ENCODE data around the gene SCARF1.

DNA sequence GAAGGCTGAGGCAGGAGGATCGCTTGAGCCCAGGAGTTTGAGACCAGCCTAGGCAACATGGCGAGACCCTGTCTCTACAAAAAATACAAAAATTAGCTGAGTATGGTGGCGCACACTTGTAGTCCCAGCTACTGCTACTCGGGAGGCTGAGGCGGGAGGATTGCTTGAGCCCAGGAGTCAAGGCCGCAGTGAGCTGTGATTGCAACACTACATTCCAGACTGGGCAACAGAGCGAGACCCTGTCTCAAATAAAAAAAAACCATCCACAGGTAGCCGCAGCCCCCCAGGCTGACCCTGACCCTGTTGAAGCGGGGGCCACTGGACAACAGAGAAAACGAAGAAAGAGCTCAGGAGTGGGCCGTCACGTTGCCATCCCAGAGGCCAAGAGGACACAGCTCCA, 20.9 kb downstream of the SCARF1 start:
- no peak for TF ChIP-seq EZH2phosphoT487 (IDR thresholded peaks at IDR 0.05; ENCODE audit: borderline replicate concordance, low read length)
- TF ChIP-seq, protein P1, sequence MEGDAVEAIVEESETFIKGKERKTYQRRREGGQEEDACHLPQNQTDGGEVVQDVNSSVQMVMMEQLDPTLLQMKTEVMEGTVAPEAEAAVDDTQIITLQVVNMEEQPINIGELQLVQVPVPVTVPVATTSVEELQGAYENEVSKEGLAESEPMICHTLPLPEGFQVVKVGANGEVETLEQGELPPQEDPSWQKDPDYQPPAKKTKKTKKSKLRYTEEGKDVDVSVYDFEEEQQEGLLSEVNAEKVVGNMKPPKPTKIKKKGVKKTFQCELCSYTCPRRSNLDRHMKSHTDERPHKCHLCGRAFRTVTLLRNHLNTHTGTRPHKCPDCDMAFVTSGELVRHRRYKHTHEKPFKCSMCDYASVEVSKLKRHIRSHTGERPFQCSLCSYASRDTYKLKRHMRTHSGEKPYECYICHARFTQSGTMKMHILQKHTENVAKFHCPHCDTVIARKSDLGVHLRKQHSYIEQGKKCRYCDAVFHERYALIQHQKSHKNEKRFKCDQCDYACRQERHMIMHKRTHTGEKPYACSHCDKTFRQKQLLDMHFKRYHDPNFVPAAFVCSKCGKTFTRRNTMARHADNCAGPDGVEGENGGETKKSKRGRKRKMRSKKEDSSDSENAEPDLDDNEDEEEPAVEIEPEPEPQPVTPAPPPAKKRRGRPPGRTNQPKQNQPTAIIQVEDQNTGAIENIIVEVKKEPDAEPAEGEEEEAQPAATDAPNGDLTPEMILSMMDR (conservative IDR thresholded peaks at IDR 0.05; ENCODE audit: low read depth, low read length) = no peak
